ENCODE results near the gene AP3B1. TPM values are rescaled to one million over a fixed set of nuclear protein-coding genes. Genes with fewer than 3 reads are reported as not detected.

Gene AP3B1
- total RNA-seq, 1 experiment from 2014 or later, result 41.8 TPM

GRCh38 chr5:78283105-78283504, 11.4 kb downstream of the AP3B1 start:
- no peaks in the 10 kb centered on the region for H3K9me3 Mint-ChIP-seq
- H2BK15ac ChIP-seq (ENCODE audit: low read depth, low read length), result no peak overlapping the region
- 0 out of 7 replicates have a peak, but pooled peaks cover 0 to 3% (median 0%) of the 10 kb centered on the region in 3 experiments for H3K36me3 Mint-ChIP-seq (ENCODE audit: insufficient read depth in 1 of 3, low read depth in 3 of 3)
- H3K4me2 ChIP-seq (ENCODE audit: insufficient read depth, insufficient read length, low read length), result no peak overlapping the region
- H3K56ac ChIP-seq (ENCODE audit: insufficient read length, low read depth, low read length), result no peak overlapping the region
- no peaks in the 10 kb centered on the region for H3K23me2 ChIP-seq (ENCODE audit: insufficient read length, low read depth, low read length, poor library complexity, severe bottlenecking)
- H3K4ac ChIP-seq (ENCODE audit: low read depth, low read length), result no peak overlapping the region
- peaks cover 5% of the 10 kb centered on the region for H3K79me1 ChIP-seq (ENCODE audit: insufficient read depth, low read depth, low read length, poor library complexity, severe bottlenecking)
- no peaks in the 10 kb centered on the region for H3K27me3 Mint-ChIP-seq (ENCODE audit: low read depth)
- H4K91ac ChIP-seq (ENCODE audit: insufficient read length, low read depth, low read length), result no peak overlapping the region
- H3K27ac Mint-ChIP-seq, result no peak overlapping the region
- no peak overlapping the region for H4K5ac ChIP-seq (ENCODE audit: insufficient read length, low read depth, low read length)
- no peaks in the 10 kb centered on the region for H3K9me3 ChIP-seq (ENCODE audit: control insufficient read depth, low read depth, low read length)
- no peak overlapping the region for H3K14ac ChIP-seq (ENCODE audit: insufficient read depth, low read length)
- no peaks in the 10 kb centered on the region for H4K20me1 ChIP-seq (ENCODE audit: control insufficient read depth, insufficient read depth, insufficient read length)
- H2BK12ac ChIP-seq (ENCODE audit: insufficient read length, low read depth, low read length), result no peak overlapping the region
- H3K9ac ChIP-seq (ENCODE audit: extremely low read depth, insufficient read length, low read length), result no peak overlapping the region
- peaks cover 2% of the 10 kb centered on the region; the same call in 1 of the 2 replicates for H3K4me1 ChIP-seq (ENCODE audit: insufficient read depth, low read length)
- no peak overlapping the region for H2BK20ac ChIP-seq (ENCODE audit: low read depth, low read length, poor library complexity, severe bottlenecking)
- H3K27ac ChIP-seq (ENCODE audit: insufficient read length, low read depth, low read length), result no peak overlapping the region
- no peak overlapping the region for H3K4me3 Mint-ChIP-seq
- peaks cover 4% of the 10 kb centered on the region; the same call in 1 of the 2 replicates for H3K79me2 ChIP-seq (ENCODE audit: insufficient read depth, low read length)
- no peak for TF ChIP-seq CTCF (conservative IDR thresholded peaks at IDR 0.05)
- no peak overlapping the region for H3K18ac ChIP-seq (ENCODE audit: insufficient read length, low read depth, low read length)
- H2AK5ac ChIP-seq (ENCODE audit: insufficient read length, low read length), result no peak overlapping the region
- no peak overlapping the region for H2AFZ ChIP-seq (ENCODE audit: low read length)
- H2BK5ac ChIP-seq (ENCODE audit: insufficient read length, low read length), result no peak overlapping the region
- no peak for DNase-seq
- no peak overlapping the region for H3K23ac ChIP-seq (ENCODE audit: insufficient read length, low read depth, low read length)
- H3K27me3 ChIP-seq (ENCODE audit: insufficient read depth, low read length), result no peaks in the 10 kb centered on the region
- 100% methylated on average over 3 of the region's 4 CpGs for WGBS (ENCODE audit: extremely low coverage, insufficient read length, low lambda C conversion rate)
- no peak overlapping the region for H3T11ph ChIP-seq (ENCODE audit: low read length)
- H3K4me1 Mint-ChIP-seq, result peaks cover 17 to 21% of the 10 kb centered on the region in 2 experiments
- H2BK120ac ChIP-seq (ENCODE audit: low read depth, low read length, poor library complexity, severe bottlenecking), result no peak overlapping the region
- H4K8ac ChIP-seq (replicated peaks; ENCODE audit: insufficient read length, low read depth, low read length), result no peak overlapping the region

All from H9 (cell line).